GM21515 (cell line): ENCODE measurements around the gene PCYT1A.
A peak's percentile ranks its signal among the peaks of the same experiment; 100 is the strongest.
"Not testable (repeated sequence)": the region's sequence is repeated elsewhere in the genome, so short reads cannot be mapped to it uniquely, and the experiment has no call there.

Experiments
- ATAC-seq: cut with Tn5 transposase; IDR thresholded peaks from one replicate; pipeline ENCODE4 v1.9.1; 2021; ENCODE audit not compliant: unreplicated experiment

Gene PCYT1A

DNA sequence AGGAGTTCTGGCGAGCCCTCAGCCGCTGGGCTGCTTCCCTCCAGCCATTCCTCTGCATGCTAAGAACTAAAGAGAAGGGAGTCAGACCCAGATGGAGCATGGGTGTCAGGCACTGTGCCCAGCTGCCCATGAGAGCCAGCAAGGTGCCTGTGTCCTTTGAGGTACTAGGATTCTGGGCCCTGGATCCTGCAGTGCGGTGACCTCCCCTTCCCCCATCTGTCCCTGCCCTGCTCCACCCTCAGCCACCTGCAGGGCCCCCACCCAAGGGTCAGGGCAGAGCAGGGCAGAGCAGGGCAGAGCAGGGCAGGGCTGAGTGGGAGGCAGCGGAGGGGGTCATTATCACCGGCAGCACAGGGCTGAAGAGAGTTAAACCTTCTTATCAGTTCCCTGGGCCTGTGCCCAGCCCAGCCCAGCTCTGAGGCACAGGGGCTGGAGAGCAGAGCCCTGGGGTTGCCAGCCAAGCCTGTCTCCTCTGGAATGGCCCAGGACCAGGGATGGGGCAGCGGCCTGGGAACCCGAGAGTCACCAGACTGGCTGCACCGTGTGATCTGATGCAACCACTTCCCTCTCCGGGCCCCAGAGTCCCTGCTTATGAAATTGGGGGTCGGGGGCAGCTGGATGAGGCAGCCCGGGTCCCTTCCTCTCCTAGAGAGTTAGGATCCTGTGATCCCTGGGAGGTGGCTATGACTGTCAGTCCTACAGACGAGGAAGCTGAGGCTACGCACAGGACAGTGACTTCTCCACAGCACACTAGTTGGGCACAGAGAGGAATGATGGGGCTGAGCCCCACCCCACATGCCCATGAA lies 93.6 kb downstream of the PCYT1A start:
- ATAC-seq, result no peak

DNA sequence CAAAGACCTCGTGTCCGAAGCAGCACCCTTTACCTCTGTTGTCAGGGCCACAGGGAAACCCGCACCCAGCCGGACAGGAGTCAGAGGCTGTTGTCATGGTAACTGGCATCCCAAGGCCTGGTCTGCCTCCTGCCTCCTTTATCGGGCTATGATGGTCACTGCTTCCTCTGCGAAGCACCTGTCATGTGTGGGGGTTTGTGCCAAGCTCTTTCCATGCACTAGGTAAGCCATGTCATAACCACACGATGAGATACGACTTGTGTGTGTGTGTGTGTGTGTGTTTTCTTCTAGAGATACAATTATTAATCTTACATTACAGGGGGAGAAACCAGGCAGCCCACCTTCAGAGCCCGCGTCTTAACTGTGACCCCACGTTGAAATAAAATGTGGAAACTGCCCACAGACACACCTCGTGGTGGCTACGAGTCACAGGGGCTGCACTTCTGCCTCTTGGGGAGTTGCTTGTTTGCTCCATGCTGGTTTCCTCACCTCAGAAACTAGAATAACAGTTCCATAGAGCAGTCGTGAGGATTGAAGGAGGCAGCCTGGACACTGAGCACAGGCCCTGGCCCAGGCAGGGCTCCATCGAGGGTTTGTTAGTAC lies 94.3 kb downstream of the PCYT1A start:
- no peak for ATAC-seq

DNA sequence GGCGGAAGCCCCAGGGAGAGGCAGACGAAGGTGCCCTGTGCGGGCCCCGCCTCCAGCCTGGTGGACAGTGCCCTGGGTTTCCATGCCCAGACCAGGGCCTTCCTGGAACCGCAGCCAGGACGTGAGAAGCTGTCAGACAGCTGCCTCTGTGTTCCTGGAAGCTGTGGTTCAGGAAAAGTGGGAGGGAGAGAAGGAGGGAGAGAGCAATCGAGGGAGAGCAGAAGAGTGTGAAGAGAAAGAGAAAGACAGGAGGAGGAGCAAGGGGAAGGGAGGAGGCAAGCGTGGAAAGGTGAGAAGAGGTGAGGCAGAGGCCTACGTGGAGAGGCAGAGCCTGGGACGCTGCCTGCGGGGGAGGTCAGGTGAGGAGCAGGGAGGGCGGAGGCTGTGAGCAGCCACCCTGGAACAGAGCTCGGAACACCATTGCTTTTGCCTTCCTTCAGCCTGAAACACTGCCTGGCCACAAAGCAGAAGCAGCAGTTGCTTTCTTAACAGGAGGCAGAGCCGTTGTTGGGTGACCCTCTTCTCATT lies 94.9 kb downstream of the PCYT1A start:
- peak; percentile 26 for ATAC-seq

DNA sequence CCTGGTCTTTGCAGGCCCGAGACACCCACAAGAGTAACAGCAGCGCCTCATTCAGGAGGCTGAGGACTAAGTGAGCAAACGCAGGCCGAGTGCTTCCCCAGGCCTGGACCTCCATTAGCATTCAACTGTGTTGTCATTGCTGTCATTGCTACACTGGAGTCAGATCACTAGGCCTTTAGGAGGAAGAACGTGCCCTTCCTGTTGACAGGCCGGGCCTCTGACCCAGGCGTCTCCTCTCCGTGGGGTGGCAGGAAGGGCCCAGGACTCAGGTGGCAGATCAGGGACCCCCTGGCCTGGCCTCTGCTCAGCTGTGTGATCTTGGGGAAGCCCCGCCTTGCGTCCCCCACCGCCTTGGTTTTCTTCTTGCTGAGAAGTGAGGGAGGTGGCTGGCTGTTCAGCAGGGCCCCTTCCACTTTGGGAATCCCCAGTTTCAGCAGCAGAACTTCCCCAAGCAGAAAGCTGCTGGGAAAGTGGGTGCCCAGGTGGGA lies 95.4 kb downstream of the PCYT1A start:
- ATAC-seq, result peak; percentile 37

DNA sequence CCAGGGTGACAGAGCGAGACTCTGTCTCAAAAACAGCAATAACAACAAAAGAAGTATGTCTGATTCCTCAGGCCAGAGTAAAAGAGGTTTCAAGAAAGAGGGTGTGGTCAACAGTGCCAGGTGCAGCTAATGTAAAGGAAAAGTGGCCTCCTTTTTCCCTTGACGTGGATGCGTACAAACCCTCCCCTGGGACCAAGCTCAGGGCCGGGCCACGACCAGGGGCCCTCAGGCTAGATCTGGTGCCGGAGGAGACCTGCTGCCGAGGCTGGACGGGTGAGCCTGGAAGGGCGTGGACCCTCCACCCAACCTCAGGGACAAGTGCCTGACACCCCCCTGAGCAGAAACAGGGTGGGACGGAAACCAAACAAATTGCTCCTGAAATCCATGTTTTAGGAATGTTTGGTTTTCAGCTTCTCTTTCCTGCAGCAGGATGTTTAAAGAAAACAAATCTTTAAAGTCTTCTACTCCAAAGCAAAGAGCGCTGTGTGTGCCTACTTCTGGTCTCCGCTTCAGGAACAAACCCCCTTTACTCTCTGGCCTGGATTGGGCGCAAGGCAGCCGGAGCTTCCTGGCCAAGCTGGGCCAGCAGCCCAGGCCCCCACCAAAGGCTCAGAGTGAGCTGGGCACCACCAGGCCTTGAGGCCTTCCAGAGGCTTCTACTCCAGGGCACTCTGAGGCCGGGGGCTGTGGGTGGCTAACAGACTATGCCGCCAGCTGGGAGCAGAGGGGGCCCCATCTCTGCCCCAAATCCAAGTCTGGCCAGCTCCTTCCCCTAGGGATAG lies 97.8 kb downstream of the PCYT1A start:
- no peak for ATAC-seq

DNA sequence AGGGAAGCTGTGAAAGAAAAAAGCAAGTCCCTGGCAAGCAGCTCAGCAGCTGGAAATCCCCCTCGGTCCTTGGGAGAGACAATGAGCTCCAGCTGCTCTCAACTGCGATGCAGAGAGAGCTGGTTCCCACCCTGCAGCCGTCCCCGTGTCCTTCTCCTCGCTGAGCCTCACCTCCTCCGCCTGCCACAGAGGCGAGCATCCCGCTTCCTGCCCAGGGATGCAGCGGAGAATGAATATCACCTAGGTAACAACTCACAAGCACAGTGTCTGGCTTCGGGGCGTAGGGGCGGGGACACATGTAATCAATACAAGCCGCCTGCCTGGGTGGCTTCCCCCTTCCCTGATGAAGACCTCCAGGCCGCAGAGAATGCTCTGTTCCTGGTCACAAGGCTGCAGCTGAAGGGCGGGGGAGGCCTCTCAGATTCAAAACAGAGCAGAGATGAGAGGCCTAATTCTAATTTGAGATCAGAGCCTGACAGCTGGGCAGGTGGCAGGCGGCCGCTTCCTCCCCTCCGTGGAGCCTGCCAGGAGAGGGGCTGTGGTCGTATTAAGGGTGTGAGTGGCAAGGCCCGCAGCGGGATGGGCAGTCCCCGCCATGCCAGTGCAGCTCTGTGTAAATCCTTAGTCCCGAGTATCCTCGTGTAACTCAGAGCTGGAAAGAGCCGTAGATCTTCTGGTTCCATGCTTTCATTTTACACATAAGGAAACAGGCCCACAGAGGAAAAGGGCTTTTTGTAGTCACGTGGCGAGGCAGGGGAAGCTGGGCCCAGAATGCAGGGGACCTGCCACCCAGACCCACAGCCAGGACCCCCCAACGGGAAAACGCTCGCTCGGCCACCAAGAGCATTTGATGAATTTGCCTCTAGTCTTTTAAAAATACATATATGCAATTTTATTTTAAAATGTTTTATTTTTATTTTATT lies 100.6 kb downstream of the PCYT1A start:
- ATAC-seq, result peak; percentile 48

DNA sequence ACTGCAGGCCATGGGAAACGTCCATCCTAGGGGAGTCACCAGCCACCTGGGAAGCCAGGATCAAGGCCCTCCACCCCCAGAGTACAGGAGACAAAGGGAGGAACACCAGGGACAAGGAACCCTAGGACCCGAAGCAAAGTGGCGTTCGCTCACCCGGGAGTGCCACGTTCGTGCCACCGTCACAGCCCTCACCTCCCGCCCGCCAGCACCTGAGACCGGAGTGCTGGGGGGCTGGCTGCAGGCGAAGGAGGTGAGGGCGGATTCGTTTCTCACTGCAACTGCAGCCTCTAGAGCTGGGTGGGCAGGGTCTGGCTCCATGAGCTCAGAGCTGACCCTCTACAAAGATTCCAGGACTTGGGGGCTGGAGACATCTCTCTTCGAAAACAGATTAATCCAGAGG lies 102.6 kb downstream of the PCYT1A start:
- no peak for ATAC-seq

DNA sequence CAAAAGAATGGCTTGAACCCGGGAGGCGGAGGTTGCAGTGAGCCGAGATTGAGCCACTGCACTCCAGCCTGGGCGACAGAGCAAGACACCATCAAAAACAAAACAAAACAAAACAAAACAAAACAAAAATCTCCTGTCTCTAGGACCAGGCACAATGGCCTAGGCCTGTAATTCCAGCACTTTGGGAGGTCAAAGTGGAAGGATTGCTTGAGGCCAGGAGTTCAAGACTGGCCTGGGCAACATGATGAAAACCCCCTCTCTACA lies 103.4 kb downstream of the PCYT1A start:
- ATAC-seq, result not testable (repeated sequence)

DNA sequence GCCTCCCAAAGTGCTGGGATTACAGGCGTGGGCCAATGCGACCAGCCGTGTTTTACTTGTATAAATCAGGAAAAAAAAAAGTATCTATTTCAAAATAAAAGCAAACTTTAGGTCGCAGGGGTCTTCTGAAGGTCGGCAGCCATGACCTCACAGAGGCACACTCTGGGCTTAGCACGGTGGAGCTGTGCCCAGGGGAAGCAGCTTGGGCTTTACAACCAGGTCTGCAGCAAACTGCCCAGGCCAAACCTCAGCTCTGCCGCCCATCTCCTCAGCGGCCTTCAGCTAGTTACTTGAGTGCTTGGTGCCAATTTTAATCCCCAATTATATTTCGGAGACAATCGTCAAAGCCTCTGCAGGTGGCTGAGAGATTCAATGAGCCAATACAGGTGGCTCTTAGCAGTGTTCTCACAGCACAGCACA lies 106.4 kb downstream of the PCYT1A start:
- ATAC-seq, result no peak

DNA sequence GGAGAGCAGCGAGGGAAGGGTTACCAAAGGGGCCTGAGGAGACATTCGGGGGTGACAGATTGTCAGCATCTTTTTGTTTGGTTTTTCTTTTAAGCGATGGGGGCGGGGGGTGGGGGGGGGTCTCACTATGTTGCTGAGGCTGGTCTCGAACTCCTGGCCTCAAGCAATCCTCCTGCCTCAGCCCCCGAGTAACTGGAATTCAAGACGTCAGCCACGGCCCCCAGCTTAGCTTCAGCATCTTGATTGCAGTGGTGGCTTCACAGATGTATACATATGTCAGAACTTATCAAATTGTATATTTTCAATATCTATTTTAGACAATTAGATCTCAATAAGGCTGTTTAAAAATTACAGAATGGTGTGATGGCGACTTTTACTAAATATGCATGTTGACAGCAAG lies 107.2 kb downstream of the PCYT1A start:
- no peak for ATAC-seq
